LNCaP clone FGC (cell line): ENCODE data around the gene TMEM132C.

Source experiments
- DNase-seq: peaks from one replicate; pipeline ENCODE4 v3.0.0-alpha.2; 2011; ENCODE audit warnings: low read depth
- H3K4me3 ChIP-seq: 2 replicates; pipeline ENCODE4 v1.5.1; 2011; ENCODE audit warnings: mild to moderate bottlenecking, low read depth, low read length, control low read depth
- TF ChIP-seq, protein P1 (sequence below): IDR thresholded peaks from 2 replicates; pipeline ENCODE4 v1.5.1; 2012; ENCODE audit warnings: mild to moderate bottlenecking; ENCODE audit not compliant: control insufficient read depth, insufficient read depth; ENCODE audit errors: extremely low read depth

Gene TMEM132C

DNA sequence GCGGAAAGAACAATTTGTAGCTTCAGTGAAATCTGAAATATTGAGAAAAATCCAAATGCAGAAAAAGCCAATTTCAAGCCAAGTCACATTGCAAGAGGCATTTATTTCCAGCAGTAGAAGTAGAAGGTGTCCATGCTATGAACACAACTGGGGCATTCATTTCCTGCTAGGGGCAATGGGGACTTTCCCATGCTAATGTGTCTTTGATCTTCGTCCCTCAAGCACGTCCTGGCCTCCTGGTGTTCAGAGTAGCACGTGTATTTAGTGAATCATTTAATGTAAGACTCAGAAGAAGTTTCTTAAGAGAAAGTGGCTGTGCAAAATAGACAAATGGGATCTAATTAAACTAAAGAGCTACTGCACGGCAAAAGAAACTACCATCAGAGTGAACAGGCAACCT is 267.9 kb downstream of the TMEM132C start:
- H3K4me3 ChIP-seq = no peak overlapping the region
- TF ChIP-seq, protein P1, sequence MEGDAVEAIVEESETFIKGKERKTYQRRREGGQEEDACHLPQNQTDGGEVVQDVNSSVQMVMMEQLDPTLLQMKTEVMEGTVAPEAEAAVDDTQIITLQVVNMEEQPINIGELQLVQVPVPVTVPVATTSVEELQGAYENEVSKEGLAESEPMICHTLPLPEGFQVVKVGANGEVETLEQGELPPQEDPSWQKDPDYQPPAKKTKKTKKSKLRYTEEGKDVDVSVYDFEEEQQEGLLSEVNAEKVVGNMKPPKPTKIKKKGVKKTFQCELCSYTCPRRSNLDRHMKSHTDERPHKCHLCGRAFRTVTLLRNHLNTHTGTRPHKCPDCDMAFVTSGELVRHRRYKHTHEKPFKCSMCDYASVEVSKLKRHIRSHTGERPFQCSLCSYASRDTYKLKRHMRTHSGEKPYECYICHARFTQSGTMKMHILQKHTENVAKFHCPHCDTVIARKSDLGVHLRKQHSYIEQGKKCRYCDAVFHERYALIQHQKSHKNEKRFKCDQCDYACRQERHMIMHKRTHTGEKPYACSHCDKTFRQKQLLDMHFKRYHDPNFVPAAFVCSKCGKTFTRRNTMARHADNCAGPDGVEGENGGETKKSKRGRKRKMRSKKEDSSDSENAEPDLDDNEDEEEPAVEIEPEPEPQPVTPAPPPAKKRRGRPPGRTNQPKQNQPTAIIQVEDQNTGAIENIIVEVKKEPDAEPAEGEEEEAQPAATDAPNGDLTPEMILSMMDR = no peak
- DNase-seq = no peak

- TF ChIP-seq, protein P1 = no peak
- no peak for DNase-seq
- no peak overlapping the region for H3K4me3 ChIP-seq
Measured at GRCh38 chr12:128536810-128537209, 269.8 kb downstream of the TMEM132C start.

- TF ChIP-seq, protein P1 = no peak
- no peak for DNase-seq
- no peak overlapping the region for H3K4me3 ChIP-seq
Measured at GRCh38 chr12:128537668-128538067, 270.7 kb downstream of the TMEM132C start.

DNA sequence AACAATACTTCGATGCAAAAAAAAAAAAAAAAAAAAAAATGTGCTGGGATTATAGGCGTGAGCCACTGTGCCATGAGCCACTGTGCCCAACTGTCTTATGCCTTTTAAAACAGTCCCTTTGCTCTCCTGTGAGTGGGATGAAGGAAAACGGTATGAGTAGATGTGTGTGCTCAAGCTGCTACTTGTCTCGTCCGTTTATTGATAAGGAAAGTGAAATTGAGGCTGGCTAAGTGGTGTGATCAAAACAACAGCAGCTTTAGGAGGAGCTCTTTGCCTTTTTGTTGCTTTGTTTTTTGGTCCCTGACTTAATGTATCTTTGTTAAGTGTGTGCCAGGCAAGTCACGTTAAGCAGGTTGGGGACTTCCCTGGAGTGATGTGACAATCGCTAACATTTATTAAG is 275.9 kb downstream of the TMEM132C start:
- TF ChIP-seq, protein P1 = no peak
- H3K4me3 ChIP-seq = no peak overlapping the region
- DNase-seq = no peak

DNA sequence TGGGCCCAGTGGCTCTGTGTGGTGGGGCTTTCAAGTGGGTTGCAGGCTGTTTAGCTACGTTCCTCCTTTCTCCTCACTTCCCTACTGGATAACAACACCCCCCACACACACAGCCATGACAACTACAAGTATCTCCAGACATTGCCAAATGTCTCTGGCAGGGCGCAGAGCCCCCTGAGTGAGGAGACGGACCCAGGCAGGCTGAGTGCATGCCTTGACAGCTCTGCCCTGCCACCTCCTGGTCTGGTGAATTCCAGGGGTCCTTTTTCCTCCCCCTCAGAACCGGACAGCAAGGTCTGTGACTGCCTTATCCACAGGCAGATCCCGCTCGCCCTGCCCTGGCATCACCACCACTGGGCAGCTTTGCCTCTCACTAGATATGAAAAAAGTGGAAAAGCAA is 276.5 kb downstream of the TMEM132C start:
- H3K4me3 ChIP-seq = no peak overlapping the region
- TF ChIP-seq, protein P1 = no peak
- no peak for DNase-seq

GRCh38 chr12:128543971-128544370 is 277.0 kb downstream of the TMEM132C start:
- TF ChIP-seq, protein P1 = no peak
- DNase-seq = no peak
- H3K4me3 ChIP-seq = no peak overlapping the region

DNA sequence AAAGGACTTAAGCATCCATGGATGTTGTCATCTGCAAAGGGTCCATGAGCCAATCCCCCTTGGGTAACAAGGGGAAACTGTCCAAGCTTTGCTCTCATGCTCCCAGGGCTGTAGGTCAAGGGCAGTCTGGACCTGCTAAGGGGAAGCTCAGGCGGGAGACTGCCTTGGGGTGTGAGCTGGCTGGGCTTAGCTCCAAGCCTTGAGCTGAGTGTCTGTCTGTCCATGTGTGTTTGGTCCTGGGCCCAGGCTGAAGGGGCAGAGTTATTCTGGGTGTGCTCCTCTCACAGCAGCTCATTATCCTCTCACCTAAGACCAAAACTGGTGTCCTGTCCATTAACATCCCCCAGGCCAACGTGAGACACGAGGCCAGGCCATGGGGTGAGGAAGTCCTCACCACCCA is 282.0 kb downstream of the TMEM132C start:
- no peak for DNase-seq
- no peak overlapping the region for H3K4me3 ChIP-seq
- TF ChIP-seq, protein P1 = no peak
